CD4-positive, alpha-beta T cell (primary cell): Measurements from ENCODE around the gene CAND2. TPM values are rescaled to one million over a fixed set of nuclear protein-coding genes. Genes with fewer than 3 reads are reported as not detected.

Source experiments
- ATAC-seq: fragments of 200-7000 bp; cut with Tn5 transposase; one replicate; pipeline ENCODE4 v1.10.0; 2022; ENCODE audit warnings: mild to moderate bottlenecking; ENCODE audit not compliant: poor library complexity
- CTCF ChIA-PET: fragments of 350-600 bp; sonication (Branson Sonifier 250); formaldehyde crosslinking; loops from one replicate; lab custom pipeline; 2021; ENCODE audit warnings: antibody characterized with exemption, inconsistent platforms; lab: Charles Lee
- POLR2A ChIA-PET: fragments of 350-600 bp; sonication (Branson Sonifier 250); formaldehyde crosslinking; loops from one replicate; lab custom pipeline; 2021; ENCODE audit warnings: antibody characterized with exemption, inconsistent platforms; lab: Charles Lee
- DNase-seq, 14 experiments: peaks; one replicate each; pipeline ENCODE4 v3.0.0-alpha.2; 2013 to 2020; ENCODE audit warnings: mixed read lengths in 2 of 14
- H3K27ac ChIP-seq, 2 donors: one replicate each; pipeline versions ENCODE4 v1.5.1 to v1.7.0; 2013; ENCODE audit warnings: low read length in 2 of 2, low read depth in 1 of 2, mild to moderate bottlenecking in 1 of 2
- H3K27me3 ChIP-seq, 2 experiments: 1 replicate in 1 of 2; 2 replicates in 1 of 2; pipeline versions ENCODE4 v1.6.1 to v1.7.0; 2013; ENCODE audit warnings: low read length in 2 of 2, control low read depth in 1 of 2, mild to moderate bottlenecking in 1 of 2, moderate library complexity in 1 of 2; ENCODE audit not compliant: insufficient read depth in 2 of 2, control insufficient read depth in 1 of 2
- H3K36me3 ChIP-seq: one replicate; pipeline ENCODE4 v1.6.1; 2013; ENCODE audit warnings: low read length, control low read depth; ENCODE audit not compliant: insufficient read depth
- H3K4me1 ChIP-seq: one replicate; pipeline ENCODE4 v1.6.1; 2013; ENCODE audit warnings: low read length, control low read depth; ENCODE audit not compliant: insufficient read depth
- H3K4me3 ChIP-seq: one replicate; pipeline ENCODE4 v1.5.1; 2013; ENCODE audit warnings: mild to moderate bottlenecking, low read length, moderate library complexity
- H3K9me3 ChIP-seq, 2 experiments: 1 replicate in 1 of 2; 2 replicates in 1 of 2; pipeline versions ENCODE4 v1.6.1 to v1.7.0; 2013; ENCODE audit warnings: low read length in 2 of 2, mild to moderate bottlenecking in 2 of 2, control low read depth in 1 of 2, moderate library complexity in 1 of 2; ENCODE audit not compliant: control insufficient read depth in 1 of 2, insufficient read depth in 1 of 2
- H3K27ac Mint-ChIP-seq: one replicate; pipeline ENCODE4 v1.8.0; 2020; ENCODE audit warnings: mixed read lengths
- H3K27me3 Mint-ChIP-seq: one replicate; pipeline ENCODE4 v1.8.0; 2021; ENCODE audit warnings: mixed read lengths
- H3K36me3 Mint-ChIP-seq: one replicate; pipeline ENCODE4 v1.8.0; 2021; ENCODE audit warnings: low read depth, mixed read lengths
- H3K4me1 Mint-ChIP-seq: one replicate; pipeline ENCODE4 v1.8.0; 2021; ENCODE audit warnings: low read depth, mixed read lengths
- H3K4me3 Mint-ChIP-seq: one replicate; pipeline ENCODE4 v1.8.0; 2020; ENCODE audit warnings: mild to moderate bottlenecking, mixed read lengths
- H3K9me3 Mint-ChIP-seq: one replicate; pipeline ENCODE4 v1.8.0; 2020; ENCODE audit warnings: mixed read lengths
- CTCF ChIP-seq: fragments of 200-600 bp; IDR thresholded peaks from one replicate; pipeline ENCODE4 v1.8.0; 2022; ENCODE audit warnings: antibody characterized with exemption, mild to moderate bottlenecking
- intact Hi-C, 2 experiments: fragments of 100-400 bp; cut with DNase I in 1 of 2; cut with micrococcal nuclease in 1 of 2; formaldehyde crosslinking; loops; one replicate each; pipeline versions ENCODE4 v1.15.1 to v1.9.0; 2023 to 2025; cut with DNase I, micrococcal nuclease
- total RNA-seq, 174 experiments: library from RNA in 2 of 174; stranded (reverse) in 2 of 174; gene quantifications; one replicate each; pipeline ENCODE4 v1.2.3 and lab custom pipeline; 2021 to 2026

The CAND2 gene
- total RNA-seq, 2 experiments from 2014 or later: 3.5 to 6.0 TPM

GRCh38 chr3:12759693-12760565 lies 36.6 kb upstream of the CAND2 start:
- Mint-ChIP-seq H3K4me3 (no peak overlapping the region), H3K9me3 (no peaks in the 10 kb centered on the region), H3K27ac (no peak overlapping the region), H3K27me3 (no peaks in the 10 kb centered on the region), H3K36me3 (no peaks in the 10 kb centered on the region), H3K4me1 (peaks cover 4% of the 10 kb centered on the region)
- Histone ChIP-seq H3K27ac (no peak overlapping the region), H3K27me3 (no peaks in the 10 kb centered on the region), H3K36me3 (no peaks in the 10 kb centered on the region), H3K4me1 (no peaks in the 10 kb centered on the region), H3K9me3 (no peaks in the 10 kb centered on the region), H3K4me3 (no peak overlapping the region)
- intact Hi-C loops: no loop called here
- no peak for TF ChIP-seq CTCF
- ATAC-seq (no peak), DNase-seq (no peak)
- ChIA-PET CTCF (no interaction called here), POLR2A (no interaction called here)

GRCh38 chr3:12764171-12764776 lies 32.2 kb upstream of the CAND2 start:
- ChIA-PET CTCF (no interaction called here), POLR2A (no interaction called here)
- ATAC-seq: no peak
- Mint-ChIP-seq H3K9me3 (no peaks in the 10 kb centered on the region), H3K4me3 (no peak overlapping the region), H3K4me1 (no peaks in the 10 kb centered on the region), H3K27me3 (no peaks in the 10 kb centered on the region), H3K36me3 (no peaks in the 10 kb centered on the region), H3K27ac (no peak overlapping the region)
- Histone ChIP-seq H3K27me3 (no peaks in the 10 kb centered on the region), H3K27ac (no peak overlapping the region), H3K36me3 (no peaks in the 10 kb centered on the region), H3K4me3 (no peak overlapping the region), H3K9me3 (no peaks in the 10 kb centered on the region), H3K4me1 (no peaks in the 10 kb centered on the region)
- DNase-seq: no peak
- intact Hi-C loops: no loop called here
- no peak for TF ChIP-seq CTCF

GRCh38 chr3:12766541-12766940 lies 29.9 kb upstream of the CAND2 start:
- ChIA-PET POLR2A (no interaction called here), CTCF (no interaction called here)
- H3K36me3 Mint-ChIP-seq: no peaks in the 10 kb centered on the region
- no peak for TF ChIP-seq CTCF
- Histone ChIP-seq H3K9me3 (no peaks in the 10 kb centered on the region), H3K27me3 (no peaks in the 10 kb centered on the region), H3K4me3 (no peak overlapping the region), H3K36me3 (no peaks in the 10 kb centered on the region), H3K4me1 (no peaks in the 10 kb centered on the region), H3K27ac (no peak overlapping the region)
- H3K27ac Mint-ChIP-seq: no peak overlapping the region
- H3K9me3 Mint-ChIP-seq: no peaks in the 10 kb centered on the region
- H3K27me3 Mint-ChIP-seq: no peaks in the 10 kb centered on the region
- ATAC-seq (no peak), DNase-seq (no peak)
- intact Hi-C loops: no loop called here
- H3K4me3 Mint-ChIP-seq: no peak overlapping the region
- no peaks in the 10 kb centered on the region for H3K4me1 Mint-ChIP-seq
